Omental fat pad (tissue), 4 donors: ENCODE data around the gene ADORA3. TPM values are rescaled to one million over a fixed set of nuclear protein-coding genes. Genes with fewer than 3 reads are reported as not detected.

ENCODE experiments used
- ATAC-seq: fragments of 150-250 bp; one replicate; pipeline ENCODE4 v1.9.1; 2016; ENCODE audit warnings: mild to moderate bottlenecking, moderate library complexity; ENCODE audit not compliant: low FRiP score
- DNase-seq: peaks from one replicate; pipeline ENCODE4 v3.0.0-alpha.2; 2019; ENCODE audit warnings: low spot score
- CTCF ChIP-seq, 3 donors: fragments of 450-650 bp; IDR thresholded peaks; one replicate each; pipeline ENCODE4 v1.5.1; 2016 to 2017; ENCODE audit warnings: antibody characterized with exemption in 3 of 3, mild to moderate bottlenecking in 3 of 3, moderate library complexity in 2 of 3
- total RNA-seq, 4 donors: library from RNA; depleted of rRNA; stranded (reverse); fragments of >200 nt; gene quantifications; one replicate each; pipeline ENCODE4 v1.1.0, GENCODE V29; 2016

Gene ADORA3
- total RNA-seq, 4 donors from 2014 or later, result 9.2 to 28.5 (median 14.5) TPM

- ATAC-seq (no peak), DNase-seq (no peak)
- TF ChIP-seq CTCF (IDR thresholded peaks at IDR 0.05), result no peak
Measured at GRCh38 chr1:111540928-111541327, 37.5 kb upstream of the ADORA3 start.

GRCh38 chr1:111538343-111539025 is 35.1 kb upstream of the ADORA3 start:
- ATAC-seq (no peak), DNase-seq (no peak)
- no peak for TF ChIP-seq CTCF (IDR thresholded peaks at IDR 0.05)

- DNase-seq (no peak), ATAC-seq (no peak)
- TF ChIP-seq CTCF (IDR thresholded peaks at IDR 0.05), result no peak
Measured at GRCh38 chr1:111535256-111536191, 32.1 kb upstream of the ADORA3 start.

- ATAC-seq (no peak), DNase-seq (no peak)
- no peak for TF ChIP-seq CTCF (IDR thresholded peaks at IDR 0.05)
Measured at GRCh38 chr1:111520053-111520452, 16.6 kb upstream of the ADORA3 start.

GRCh38 chr1:111517469-111518225 is 14.2 kb upstream of the ADORA3 start:
- no peak for TF ChIP-seq CTCF (IDR thresholded peaks at IDR 0.05)
- DNase-seq, result no peak
- ATAC-seq, result no peak

- ATAC-seq, result peak; percentile 47
- DNase-seq, result no peak
- TF ChIP-seq CTCF (IDR thresholded peaks at IDR 0.05), result no peak
Measured at GRCh38 chr1:111516005-111516535, 12.6 kb upstream of the ADORA3 start.
